Measurements from ENCODE around the gene PDPK1.
"Not testable (repeated sequence)": the region's sequence is repeated elsewhere in the genome, so short reads cannot be mapped to it uniquely, and the experiment has no call there.

Gene PDPK1

DNA sequence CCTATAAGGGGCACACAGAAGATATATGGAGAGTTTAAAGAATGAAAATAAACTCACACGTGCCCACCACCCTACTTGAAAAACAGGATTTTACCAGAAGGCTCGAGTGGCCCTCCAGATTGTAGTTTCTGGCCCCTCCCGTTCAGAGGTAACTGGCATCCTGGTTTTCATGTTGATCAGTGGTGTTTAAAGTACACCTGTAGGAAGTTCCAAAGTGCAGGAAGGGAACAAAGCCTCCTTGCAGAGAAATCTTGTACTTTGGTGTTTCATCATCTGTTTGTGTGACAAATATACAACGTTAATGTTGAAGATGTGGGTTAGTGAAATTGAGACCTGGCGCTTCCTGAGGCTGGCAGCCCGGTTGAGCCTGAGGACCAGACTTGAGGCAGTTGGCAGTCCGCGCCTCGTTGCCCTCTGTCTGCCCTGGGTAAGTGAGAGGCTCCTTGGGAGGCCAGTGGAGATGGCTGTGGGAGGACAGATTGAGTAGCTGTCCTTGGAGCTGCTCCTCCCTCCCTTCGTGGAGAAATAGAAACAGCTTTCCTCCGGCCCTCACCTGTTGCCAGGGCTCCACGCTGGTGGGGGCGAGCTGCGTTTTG lies 12.6 kb downstream of the PDPK1 start:
- H3K9me2 ChIP-seq (replicated peaks; ENCODE audit: control insufficient read depth, low read length); H3K4me1 ChIP-seq (ENCODE audit: control insufficient read depth, low read length): not testable (repeated sequence)

DNA sequence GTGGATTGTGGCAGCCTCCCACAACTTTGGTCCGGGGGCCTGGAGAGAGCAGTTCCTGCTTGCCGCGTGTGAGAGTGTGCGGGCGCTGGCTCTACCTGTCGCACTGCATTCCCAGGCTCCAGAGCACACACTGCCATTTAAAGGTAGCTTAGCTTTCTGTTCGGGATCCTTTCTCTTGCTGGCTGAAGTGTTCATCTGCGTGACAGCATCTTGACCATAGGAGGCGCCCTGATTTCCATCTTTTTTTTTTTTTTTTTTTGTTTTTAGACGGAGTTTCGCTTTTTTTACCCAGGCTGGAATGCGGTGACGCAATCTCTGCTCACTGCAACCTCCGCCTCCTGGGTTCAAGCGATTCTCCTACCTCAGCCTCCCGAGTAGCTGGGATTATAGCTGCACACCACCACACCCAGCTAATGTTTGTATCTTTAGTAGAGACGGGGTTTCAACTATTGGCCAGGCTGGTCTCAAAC lies 13.6 kb downstream of the PDPK1 start:
- H3K9me3 ChIP-seq (ENCODE audit: control insufficient read depth, insufficient read depth, low read length); H3F3A ChIP-seq (ENCODE audit: control insufficient read depth, insufficient read depth); H3K4me2 ChIP-seq (ENCODE audit: low read length); H3K27ac ChIP-seq (ENCODE audit: low read depth, low read length); H3K79me2 ChIP-seq (ENCODE audit: control insufficient read depth, low read length); H3K4me3 ChIP-seq (ENCODE audit: low read length); H3K27me3 ChIP-seq (ENCODE audit: control insufficient read depth, low read length); H3K9me2 ChIP-seq (replicated peaks; ENCODE audit: control insufficient read depth, low read length); H3K36me3 ChIP-seq (ENCODE audit: control insufficient read depth, low read length); H3K4me1 ChIP-seq (ENCODE audit: control insufficient read depth, low read length); H4K20me1 ChIP-seq (ENCODE audit: control insufficient read depth, insufficient read depth, low read depth, low read length): not testable (repeated sequence)

More for the DNA sequence above, 12.6 kb downstream of the PDPK1 start:
- not testable (repeated sequence) for H3K4me2 ChIP-seq (ENCODE audit: low read length); H4K20me1 ChIP-seq (ENCODE audit: control insufficient read depth, insufficient read depth, low read depth, low read length); H3F3A ChIP-seq (ENCODE audit: control insufficient read depth, insufficient read depth); H3K36me3 ChIP-seq (ENCODE audit: control insufficient read depth, low read length); H3K9me3 ChIP-seq (ENCODE audit: control insufficient read depth, insufficient read depth, low read length); H3K27me3 ChIP-seq (ENCODE audit: control insufficient read depth, low read length); H3K4me3 ChIP-seq (ENCODE audit: low read length); H3K27ac ChIP-seq (ENCODE audit: low read depth, low read length)
- peaks cover 20% of the 10 kb centered on the region for H3K79me2 ChIP-seq (ENCODE audit: control insufficient read depth, low read length)

- H3K9me2 ChIP-seq (replicated peaks; ENCODE audit: control insufficient read depth, low read length); H3K27ac ChIP-seq (ENCODE audit: low read depth, low read length); H4K20me1 ChIP-seq (ENCODE audit: control insufficient read depth, insufficient read depth, low read depth, low read length); H3K36me3 ChIP-seq (ENCODE audit: control insufficient read depth, low read length); H3K79me2 ChIP-seq (ENCODE audit: control insufficient read depth, low read length); H3K27me3 ChIP-seq (ENCODE audit: control insufficient read depth, low read length); H3F3A ChIP-seq (ENCODE audit: control insufficient read depth, insufficient read depth); H3K4me2 ChIP-seq (ENCODE audit: low read length); H3K9me3 ChIP-seq (ENCODE audit: control insufficient read depth, insufficient read depth, low read length); H3K4me3 ChIP-seq (ENCODE audit: low read length); H3K4me1 ChIP-seq (ENCODE audit: control insufficient read depth, low read length): not testable (repeated sequence)
These were observed 17.0 kb downstream of the PDPK1 start for GRCh38 chr16:2554709-2555425.

GRCh38 chr16:2557150-2557549 lies 19.3 kb downstream of the PDPK1 start:
- not testable (repeated sequence) for H3K79me2 ChIP-seq (ENCODE audit: control insufficient read depth, low read length); H3K4me3 ChIP-seq (ENCODE audit: low read length); H3K4me2 ChIP-seq (ENCODE audit: low read length); H3K27ac ChIP-seq (ENCODE audit: low read depth, low read length); H3K4me1 ChIP-seq (ENCODE audit: control insufficient read depth, low read length); H3K27me3 ChIP-seq (ENCODE audit: control insufficient read depth, low read length); H3K9me2 ChIP-seq (replicated peaks; ENCODE audit: control insufficient read depth, low read length); H4K20me1 ChIP-seq (ENCODE audit: control insufficient read depth, insufficient read depth, low read depth, low read length); H3K9me3 ChIP-seq (ENCODE audit: control insufficient read depth, insufficient read depth, low read length); H3K36me3 ChIP-seq (ENCODE audit: control insufficient read depth, low read length); H3F3A ChIP-seq (ENCODE audit: control insufficient read depth, insufficient read depth)

GRCh38 chr16:2560131-2560797 lies 22.4 kb downstream of the PDPK1 start:
- not testable (repeated sequence) for H3K9me2 ChIP-seq (replicated peaks; ENCODE audit: control insufficient read depth, low read length); H3K27me3 ChIP-seq (ENCODE audit: control insufficient read depth, low read length); H4K20me1 ChIP-seq (ENCODE audit: control insufficient read depth, insufficient read depth, low read depth, low read length); H3K4me3 ChIP-seq (ENCODE audit: low read length); H3K4me1 ChIP-seq (ENCODE audit: control insufficient read depth, low read length); H3F3A ChIP-seq (ENCODE audit: control insufficient read depth, insufficient read depth); H3K79me2 ChIP-seq (ENCODE audit: control insufficient read depth, low read length); H3K36me3 ChIP-seq (ENCODE audit: control insufficient read depth, low read length); H3K9me3 ChIP-seq (ENCODE audit: control insufficient read depth, insufficient read depth, low read length)
- Histone ChIP-seq H3K4me2 (ENCODE audit: low read length) (peak overlapping the region; percentile 34; the same call in 1 of the 2 replicates), H3K27ac (ENCODE audit: low read depth, low read length) (peak overlapping the region; percentile 46)

- H3K4me2 ChIP-seq (ENCODE audit: low read length); H3K4me3 ChIP-seq (ENCODE audit: low read length); H3K9me3 ChIP-seq (ENCODE audit: control insufficient read depth, insufficient read depth, low read length); H3K79me2 ChIP-seq (ENCODE audit: control insufficient read depth, low read length); H3F3A ChIP-seq (ENCODE audit: control insufficient read depth, insufficient read depth); H4K20me1 ChIP-seq (ENCODE audit: control insufficient read depth, insufficient read depth, low read depth, low read length); H3K27ac ChIP-seq (ENCODE audit: low read depth, low read length); H3K36me3 ChIP-seq (ENCODE audit: control insufficient read depth, low read length); H3K4me1 ChIP-seq (ENCODE audit: control insufficient read depth, low read length); H3K9me2 ChIP-seq (replicated peaks; ENCODE audit: control insufficient read depth, low read length); H3K27me3 ChIP-seq (ENCODE audit: control insufficient read depth, low read length): not testable (repeated sequence)
These were observed 22.9 kb downstream of the PDPK1 start for GRCh38 chr16:2560798-2561133.

DNA sequence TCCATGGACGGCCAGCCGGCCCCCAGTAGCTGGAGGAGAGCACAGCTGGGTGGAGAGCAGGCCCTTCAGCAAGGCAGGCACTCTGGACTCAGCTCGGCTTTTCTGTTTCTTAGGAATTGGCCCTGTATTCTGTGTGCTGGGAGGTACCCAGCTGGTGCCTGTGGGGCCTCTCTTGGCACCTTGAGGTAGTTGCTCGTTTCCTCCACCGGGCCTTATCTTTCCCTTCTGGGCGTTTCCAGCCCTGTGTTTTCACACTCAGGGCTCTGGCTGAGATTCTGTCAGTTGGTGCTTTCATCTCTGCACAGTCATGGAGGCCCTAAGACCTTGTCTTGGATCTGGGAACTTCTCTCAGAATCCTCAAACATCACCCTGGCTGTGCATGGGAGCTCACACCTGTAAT lies 29.7 kb downstream of the PDPK1 start:
- H3K4me1 ChIP-seq (ENCODE audit: control insufficient read depth, low read length); H4K20me1 ChIP-seq (ENCODE audit: control insufficient read depth, insufficient read depth, low read depth, low read length); H3K9me3 ChIP-seq (ENCODE audit: control insufficient read depth, insufficient read depth, low read length); H3F3A ChIP-seq (ENCODE audit: control insufficient read depth, insufficient read depth); H3K27me3 ChIP-seq (ENCODE audit: control insufficient read depth, low read length); H3K36me3 ChIP-seq (ENCODE audit: control insufficient read depth, low read length); H3K4me2 ChIP-seq (ENCODE audit: low read length); H3K79me2 ChIP-seq (ENCODE audit: control insufficient read depth, low read length); H3K9me2 ChIP-seq (replicated peaks; ENCODE audit: control insufficient read depth, low read length); H3K4me3 ChIP-seq (ENCODE audit: low read length); H3K27ac ChIP-seq (ENCODE audit: low read depth, low read length): not testable (repeated sequence)

GRCh38 chr16:2568573-2568972 lies 30.8 kb downstream of the PDPK1 start:
- not testable (repeated sequence) for H3K27me3 ChIP-seq (ENCODE audit: control insufficient read depth, low read length); H3K27ac ChIP-seq (ENCODE audit: low read depth, low read length); H3K79me2 ChIP-seq (ENCODE audit: control insufficient read depth, low read length); H3K4me1 ChIP-seq (ENCODE audit: control insufficient read depth, low read length); H3K4me3 ChIP-seq (ENCODE audit: low read length); H3K9me3 ChIP-seq (ENCODE audit: control insufficient read depth, insufficient read depth, low read length); H3K36me3 ChIP-seq (ENCODE audit: control insufficient read depth, low read length); H3K9me2 ChIP-seq (replicated peaks; ENCODE audit: control insufficient read depth, low read length); H4K20me1 ChIP-seq (ENCODE audit: control insufficient read depth, insufficient read depth, low read depth, low read length); H3F3A ChIP-seq (ENCODE audit: control insufficient read depth, insufficient read depth); H3K4me2 ChIP-seq (ENCODE audit: low read length)
